GM19351 (cell line): ENCODE results near the gene GRPR.
A peak's percentile ranks its signal among the peaks of the same experiment; 100 is the strongest.

Experiments used
- ATAC-seq: cut with Tn5 transposase; IDR thresholded peaks from one replicate; pipeline ENCODE4 v1.9.1; 2021; ENCODE audit warnings: mild to moderate bottlenecking, moderate library complexity; ENCODE audit not compliant: unreplicated experiment

The GRPR gene

DNA sequence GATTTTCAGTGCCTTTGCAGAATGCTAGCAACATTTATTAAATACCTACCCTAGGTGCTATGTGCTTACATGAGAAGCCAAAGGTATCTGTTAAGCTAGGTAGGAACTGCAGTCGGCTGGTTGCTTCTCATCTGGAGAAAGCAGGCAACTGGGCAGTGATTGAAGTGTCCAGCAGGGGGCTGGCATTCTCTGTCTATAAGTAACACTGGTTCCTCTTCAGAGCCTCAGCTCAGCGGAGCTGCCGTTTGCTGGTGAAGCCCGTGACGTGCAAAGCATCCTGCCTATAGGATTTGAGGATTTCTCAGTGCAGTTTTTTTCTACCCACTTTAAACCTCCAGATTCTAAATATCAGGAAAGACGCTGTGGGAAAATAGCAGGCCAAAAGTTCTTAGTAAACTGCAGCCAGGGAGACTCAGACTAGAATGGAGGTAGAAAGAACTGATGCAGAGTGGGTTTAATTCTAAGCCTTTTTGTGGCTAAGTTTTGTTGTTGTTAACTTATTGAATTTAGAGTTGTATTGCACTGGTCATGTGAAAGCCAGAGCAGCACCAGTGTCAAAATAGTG lies at the start of gene GRPR:
Gene GRPR, plus strand, starts transcription at position 344 of the 565 bp plus-strand sequence. CDS start 389 bp downstream, outside the sequence.
- ATAC-seq, result peak; percentile 60

DNA sequence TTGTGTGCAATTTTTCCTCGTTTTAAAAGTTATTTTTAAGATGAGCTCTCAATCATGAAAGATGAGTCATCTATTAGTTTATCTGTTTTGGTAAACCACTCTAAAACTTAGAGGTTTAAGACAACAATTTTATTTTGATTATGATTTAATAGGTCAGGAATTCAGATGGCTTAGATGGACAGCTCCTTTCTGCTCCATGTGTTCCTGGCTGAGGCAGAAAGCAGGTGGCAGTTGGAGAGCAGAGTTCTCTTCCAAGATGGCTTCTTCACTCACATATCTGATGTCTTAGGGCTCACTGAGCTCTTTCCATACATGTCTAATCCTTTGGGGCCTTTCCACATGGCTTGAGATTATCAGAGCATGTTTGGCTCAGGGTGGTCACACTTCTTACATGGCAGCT lies 48.3 kb upstream of the GRPR start:
- no peak for ATAC-seq

DNA sequence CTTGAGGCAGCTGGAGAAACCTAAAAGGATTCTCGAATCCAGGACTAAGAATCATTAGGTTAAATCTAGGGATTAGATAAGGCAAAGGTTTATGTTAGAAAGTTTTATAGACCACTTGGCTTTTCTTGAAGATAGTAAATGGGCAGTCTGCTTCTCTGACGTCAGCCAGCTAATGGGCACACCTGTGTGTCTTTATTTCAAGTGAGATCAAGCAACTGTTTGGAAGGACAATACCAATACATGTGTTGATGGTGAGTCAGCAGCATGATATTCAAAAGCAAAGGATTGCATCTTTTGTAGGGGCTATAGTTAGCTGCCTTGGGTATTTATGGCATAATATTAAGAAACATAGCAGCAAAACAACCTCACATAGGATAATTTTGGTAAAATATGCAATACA lies 46.5 kb upstream of the GRPR start:
- ATAC-seq, result no peak

DNA sequence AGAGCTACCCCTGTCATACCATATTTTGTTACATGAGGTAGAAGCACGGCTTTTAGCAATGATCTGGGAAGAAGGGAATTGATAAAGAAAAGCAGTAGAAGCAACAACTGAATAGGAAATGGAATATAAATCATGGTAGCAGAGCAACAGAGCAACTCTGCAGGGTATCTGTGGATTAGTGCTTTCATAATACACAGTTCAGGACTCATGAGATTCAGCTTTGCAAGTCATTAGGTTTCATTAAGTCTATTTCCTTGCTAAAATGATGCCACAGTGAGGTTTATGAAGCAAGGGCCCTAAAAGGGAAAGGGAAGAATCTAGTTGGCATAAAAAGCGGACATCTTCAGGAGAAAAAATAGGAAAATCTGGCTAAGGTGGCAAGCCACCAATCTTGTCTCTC lies 45.6 kb upstream of the GRPR start:
- ATAC-seq, result no peak

DNA sequence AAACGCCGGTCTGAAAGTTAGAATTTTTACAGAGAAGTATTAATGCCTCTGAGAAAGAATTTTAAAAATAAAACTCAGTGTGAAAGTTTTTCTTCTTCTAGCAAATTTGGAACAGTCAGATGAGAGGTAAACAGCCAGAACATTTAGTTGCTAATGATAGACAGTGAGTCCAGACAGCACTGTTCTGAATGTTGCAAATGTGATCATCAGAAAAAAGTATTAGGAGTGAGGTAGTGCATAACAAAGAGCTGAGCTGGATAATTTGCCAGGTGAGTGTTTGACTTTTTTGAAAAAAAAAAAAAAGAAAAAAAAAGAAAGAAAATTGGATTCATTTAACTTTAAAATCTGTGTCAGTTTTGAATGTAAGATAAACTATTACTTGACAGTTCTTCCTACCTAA lies 42.0 kb upstream of the GRPR start:
- no peak for ATAC-seq

DNA sequence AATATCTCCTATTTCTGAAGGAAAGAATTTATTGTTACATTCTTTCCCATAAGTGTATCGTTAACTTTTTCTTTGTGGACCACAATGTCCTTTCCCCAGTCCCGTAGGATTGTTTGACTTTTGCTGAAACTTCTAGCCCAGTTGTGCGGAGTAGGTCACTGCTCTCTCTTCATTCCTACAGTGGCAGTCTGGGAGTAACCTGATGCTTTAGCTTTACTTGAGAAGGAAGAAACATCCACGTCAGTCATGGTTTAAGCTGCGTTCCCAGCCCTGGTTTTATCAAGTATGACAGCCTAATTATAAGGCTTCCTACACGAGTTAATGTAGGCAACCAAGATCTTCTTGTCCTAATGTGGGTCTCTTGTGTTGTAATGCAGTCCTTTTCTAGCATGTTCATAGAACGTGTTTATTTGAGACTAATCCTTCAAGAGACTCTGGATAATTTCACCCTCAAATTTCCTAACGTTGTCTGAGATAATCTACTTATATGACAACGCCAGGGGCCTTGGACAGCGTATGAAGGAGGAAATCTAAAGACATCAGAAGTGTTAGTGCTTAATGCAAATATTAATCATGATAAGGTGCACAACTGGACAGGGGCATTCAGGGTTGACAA lies 40.8 kb upstream of the GRPR start:
- no peak for ATAC-seq

DNA sequence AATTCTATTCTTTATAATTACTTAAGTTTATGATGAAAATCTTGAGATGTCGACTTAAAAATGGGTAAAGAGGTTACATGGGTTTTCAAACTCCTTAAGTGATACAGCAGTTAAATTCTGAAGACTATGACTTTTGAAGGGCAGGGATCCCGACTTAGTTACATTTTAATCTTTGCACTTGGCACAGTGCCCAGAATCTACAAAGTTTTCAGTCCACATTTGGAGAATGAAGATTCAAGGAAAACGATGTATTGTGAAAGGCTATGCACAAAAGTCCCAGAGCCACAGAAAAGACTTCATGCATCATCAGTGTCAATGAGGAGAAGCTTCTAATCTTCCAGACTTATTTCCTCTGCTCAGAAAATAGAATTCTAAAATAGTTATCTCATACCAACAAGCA lies 36.3 kb upstream of the GRPR start:
- no peak for ATAC-seq

DNA sequence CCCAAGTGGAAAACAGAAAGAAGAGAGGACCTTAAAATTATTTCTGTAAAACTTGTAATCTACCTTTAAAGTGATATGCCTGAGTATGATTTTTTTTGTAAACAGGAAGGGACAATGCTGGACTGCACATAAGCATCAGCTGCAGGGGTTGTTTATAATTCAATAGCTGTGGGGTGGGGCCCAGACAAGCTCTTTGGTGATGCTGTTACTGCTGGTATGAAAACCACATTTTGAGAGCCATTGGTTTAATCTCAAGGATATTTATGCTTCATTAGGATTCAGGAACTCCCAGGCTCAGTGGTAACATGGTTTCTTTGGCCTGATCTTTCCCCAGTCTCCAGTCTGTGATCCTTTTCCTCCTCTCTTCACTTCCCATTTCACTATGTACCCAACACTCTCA lies 34.3 kb upstream of the GRPR start:
- ATAC-seq, result no peak

DNA sequence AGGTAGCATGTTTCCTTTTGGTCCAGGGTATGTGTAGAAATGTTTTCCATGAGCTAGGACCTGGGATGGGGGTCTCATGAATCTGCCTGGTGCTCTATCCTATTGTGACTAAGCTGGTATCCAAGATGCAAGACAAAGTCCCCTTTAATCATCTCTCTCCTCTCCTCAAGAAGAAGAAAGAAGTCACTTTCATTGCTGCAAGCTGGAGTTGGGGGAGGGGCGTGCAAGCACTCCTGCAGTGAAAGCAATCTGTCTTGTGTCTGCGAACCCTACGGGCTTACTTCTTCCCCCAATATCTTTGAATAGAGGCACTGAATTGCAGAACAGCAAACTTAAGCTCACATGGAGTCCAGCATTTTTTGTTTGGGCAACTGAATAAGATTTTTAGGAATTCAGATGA lies 27.2 kb upstream of the GRPR start:
- ATAC-seq, result no peak

DNA sequence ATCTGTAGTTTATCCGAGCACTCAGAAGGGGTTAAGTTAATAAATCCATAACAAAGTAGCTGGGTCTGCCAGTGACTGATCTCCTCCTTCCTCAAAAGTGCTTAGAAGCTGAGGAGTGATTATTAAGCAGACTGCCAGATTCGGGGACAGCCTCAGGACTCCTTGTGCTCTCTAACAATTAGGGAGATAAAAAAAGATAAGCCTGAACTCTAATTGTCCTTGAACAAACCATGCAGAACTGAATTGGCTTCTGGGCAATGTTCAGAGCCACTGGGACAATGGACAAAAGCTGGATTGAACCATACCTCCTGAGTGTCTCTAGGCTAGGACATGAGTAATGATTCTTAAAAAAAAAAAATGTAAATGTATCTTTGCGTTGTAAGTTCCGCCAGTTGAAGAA lies 22.7 kb upstream of the GRPR start:
- no peak for ATAC-seq

DNA sequence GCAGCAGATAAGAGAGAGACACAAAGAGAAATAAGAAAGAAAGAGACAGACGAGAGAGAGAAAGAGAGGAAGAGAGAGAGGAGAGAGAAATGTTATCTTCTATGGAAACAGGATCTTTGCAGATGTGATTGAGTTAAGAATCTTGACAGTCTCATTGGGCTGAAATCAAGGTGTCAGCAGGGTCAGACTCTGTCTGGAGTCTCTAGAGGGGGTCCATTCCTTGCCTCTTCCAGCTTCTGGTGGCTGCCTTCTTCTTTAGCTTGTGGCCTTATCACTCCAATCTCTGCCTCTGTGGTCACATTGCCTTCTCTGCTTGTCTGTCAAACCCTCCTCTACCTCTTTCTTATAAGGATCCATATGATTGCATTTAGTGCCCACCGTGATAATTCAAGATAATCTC lies 21.8 kb upstream of the GRPR start:
- no peak for ATAC-seq

DNA sequence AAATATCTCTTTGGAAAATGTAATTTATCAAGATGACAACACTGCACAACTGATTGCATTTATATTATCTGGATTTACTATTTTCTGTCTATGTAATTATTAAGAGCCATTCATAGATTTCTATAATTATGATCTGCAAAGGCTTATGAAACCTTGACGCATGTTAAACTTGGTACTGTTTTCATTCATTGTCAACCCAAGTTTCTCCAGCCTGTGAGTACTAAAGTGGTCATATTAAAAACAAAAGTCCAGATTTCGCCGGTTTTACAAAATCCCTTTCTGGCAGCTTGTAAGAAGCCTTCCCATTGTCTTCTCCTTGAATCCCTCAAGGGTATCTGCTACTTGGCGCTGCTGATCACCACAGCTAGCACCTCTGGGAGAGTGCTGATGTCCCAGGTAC lies 19.7 kb upstream of the GRPR start:
- ATAC-seq, result peak; percentile 65

DNA sequence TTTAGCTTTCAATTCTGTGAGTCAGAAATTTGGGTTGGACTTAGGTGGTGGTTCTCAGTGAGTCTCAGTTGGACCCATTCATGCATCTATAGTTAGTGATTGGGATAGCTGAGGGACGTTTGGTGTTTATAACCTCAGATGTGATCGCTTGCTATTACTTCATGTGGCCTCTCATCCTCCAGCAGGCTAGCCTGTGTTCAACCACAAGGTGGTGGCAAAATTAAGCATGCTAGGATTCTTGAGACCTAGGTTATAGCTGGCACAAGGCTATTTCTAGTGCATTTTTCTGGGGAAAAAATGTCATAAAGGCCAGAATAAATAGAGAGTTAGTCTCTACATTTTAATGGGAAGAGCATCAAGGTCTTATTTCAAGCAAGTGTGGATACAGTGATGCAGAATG lies 10.9 kb upstream of the GRPR start:
- no peak for ATAC-seq

DNA sequence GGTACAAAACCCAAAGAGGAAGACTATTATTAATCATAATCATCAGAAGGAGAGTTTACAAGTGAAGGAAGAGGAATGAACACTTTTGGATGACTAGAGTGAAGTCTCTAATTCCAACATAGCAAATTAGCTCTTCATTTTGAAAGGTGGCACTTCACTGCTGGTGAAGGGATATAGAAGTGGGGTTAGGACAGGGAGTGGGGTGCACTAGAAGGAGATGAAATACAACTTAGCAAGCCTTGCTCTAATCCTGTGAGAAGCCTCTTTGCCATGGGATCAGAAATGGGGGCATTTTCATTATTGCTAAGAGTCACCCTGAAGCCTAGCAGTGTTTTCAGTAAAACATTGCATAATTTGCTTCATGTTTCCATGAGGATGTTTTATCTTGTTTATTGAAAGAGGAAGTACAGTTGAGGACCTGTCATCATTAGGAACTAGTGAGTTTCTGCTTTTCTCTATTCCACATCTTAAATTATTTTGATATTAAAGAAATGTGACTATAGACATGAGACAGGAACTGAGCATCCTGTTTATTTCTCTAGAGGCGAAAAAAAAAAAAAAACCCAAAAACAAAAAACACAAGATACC lies 9.3 kb upstream of the GRPR start:
- ATAC-seq, result no peak

DNA sequence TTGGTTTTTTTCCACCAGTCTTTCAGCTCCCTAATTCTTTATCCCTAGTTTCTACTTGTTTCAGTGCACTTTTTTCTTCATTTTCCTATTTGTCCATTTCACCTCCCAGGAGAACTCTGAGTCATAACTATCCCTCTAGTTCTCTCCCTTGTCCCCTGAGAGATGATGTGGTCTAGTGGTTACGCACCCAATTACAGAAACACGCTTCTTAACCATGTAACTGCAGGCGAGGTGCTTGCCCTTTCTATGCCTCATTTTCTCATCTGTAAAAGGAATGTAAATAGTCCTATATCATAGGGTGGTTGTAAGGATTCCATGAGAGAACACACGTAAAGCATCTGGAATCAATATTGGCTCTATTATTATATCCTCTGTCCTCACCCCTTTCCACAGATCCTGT lies 8.8 kb upstream of the GRPR start:
- no peak for ATAC-seq

DNA sequence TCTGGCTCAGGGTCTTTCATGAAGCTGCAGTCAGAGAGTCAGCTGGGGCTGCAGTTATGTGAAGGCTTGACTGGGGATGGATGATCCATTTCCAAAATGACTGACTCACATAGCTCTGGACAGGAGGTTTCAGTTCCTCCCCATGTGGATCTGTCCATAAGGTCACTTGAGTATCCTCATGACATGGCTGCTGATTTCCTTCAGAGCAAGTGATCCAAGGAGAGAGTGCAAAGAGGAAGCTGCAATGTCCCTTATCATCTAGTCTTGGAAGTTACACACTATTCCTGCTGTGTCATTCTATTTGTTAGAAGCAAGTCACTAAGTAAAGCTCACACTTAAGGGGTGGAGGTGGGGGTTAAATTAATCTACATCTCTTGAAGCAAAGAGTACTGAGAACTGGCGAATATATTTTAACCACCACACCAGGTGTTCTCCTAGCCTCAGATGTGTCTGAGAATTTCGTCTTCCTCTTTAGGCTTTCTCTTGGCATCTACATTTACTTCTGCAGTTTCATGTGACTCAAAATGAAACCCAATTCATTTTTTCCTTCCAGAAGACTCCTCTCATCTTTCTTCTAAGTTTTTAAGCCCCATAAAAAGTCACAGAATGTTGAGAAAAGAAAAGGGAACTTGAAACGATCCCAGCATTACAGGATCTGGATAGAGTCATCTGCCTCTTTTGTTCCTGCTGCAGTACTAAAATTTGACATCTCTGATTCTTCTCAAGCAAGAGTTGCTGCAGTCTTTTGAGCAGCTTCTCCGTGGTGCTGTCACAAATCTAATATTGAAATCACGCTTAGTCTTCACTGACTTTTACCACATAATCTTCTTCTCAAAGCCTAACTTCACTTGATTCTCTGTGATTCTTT lies 3.8 kb upstream of the GRPR start:
- ATAC-seq, result peak; percentile 87

DNA sequence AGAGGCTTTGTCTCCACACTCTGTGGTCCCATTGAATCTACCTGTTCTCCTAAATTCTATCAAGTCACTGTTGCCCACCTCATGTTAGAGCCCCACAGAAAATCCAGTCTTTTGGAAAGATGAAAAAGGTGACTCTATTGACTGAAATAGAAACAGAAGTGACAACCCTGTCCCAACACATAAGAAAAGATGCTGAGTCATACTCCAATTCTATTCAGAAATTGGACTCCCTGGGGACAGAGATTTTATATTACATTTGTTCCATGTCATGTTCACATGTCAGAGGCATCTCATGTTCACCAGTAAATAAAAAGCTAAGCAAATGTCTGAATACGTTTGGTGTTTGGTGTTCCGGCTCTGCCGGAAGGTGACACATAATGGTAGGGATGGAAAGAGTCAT lies 2.9 kb upstream of the GRPR start:
- no peak for ATAC-seq

DNA sequence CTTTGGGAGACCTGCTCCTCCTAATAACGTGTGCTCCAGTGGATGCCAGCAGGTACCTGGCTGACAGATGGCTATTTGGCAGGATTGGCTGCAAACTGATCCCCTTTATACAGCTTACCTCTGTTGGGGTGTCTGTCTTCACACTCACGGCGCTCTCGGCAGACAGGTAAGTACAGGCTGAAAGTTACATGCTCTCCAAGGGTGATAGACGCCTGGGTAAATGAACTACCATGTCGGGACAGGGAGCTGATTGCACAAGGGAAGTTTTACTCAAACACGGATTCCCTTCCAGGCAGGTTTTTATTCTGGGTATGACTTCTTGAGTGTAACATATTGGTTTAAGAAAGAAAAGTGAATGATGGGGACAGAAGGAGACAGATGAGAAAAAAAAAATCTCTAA lies 836 bp downstream of the GRPR start:
- no peak for ATAC-seq

DNA sequence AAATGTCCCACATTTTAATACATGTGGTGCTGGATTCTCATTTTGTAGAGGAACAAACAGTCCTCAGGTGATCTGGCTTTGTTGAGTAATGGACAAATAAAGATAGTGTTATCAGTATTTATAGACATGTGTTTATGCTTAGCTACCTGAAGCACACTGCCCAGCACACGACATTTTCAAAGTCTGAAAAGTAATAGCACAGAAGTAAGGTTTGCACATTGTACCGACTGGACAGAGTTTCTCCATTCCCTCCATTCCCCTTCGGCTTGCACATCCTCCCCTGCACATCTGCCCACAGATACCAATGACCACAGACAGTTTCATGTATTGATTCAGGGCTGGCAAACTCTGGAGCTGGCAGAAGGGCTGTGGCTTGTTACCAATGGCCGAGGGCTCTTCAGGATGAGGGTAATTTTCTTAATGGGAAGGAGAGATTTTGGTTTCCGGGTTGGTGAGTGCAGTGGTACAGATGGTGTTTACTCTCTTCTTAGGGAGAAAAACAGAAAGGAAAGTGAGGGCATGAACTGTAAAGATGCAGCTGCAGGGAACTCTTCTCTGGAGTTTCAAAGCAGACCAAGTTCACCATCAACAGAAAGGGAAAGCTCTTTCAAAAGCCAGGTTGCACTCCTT lies 2.3 kb downstream of the GRPR start:
- ATAC-seq, result no peak

DNA sequence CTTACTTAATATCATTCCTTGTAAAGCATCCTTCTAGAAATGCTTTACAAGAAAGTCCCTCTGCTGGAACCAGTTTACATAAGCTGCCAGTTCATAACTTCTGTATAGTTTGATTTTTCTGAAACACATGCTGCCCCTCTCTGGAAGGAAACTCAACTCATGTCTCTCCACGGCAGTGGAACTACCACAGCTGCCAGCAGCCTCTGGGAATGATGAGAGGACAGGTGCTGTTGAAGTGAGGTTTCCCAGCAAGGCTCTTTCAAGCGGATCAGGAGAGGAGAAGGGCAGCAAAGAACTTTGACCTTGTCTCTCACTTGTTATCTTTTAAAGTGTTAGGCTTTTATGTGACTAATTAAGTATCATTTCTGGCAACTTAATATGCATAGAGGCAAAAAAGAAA lies 7.3 kb downstream of the GRPR start:
- no peak for ATAC-seq

DNA sequence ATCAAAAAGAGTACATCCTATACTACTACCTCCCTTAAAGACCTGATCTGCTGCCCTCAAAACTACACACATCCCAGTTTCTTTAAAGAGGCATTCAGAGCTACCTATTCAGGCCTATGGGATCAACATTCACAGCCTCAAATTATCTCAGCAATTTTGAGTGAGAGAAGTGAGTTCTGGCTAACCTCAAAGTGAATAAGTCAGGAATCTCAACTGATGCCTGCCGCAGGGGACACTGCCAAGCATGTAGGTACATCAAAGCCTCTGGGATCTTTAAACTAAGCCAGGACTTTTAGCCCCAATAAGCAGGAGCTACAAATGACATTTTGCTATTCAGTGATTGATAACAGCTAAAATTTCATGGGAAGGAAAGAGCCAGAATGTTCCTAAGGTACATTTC lies 11.6 kb downstream of the GRPR start:
- no peak for ATAC-seq
